ENCODE measurements around the gene ZNF648. TPM values are rescaled to one million over a fixed set of nuclear protein-coding genes. Genes with fewer than 3 reads are reported as not detected.

Gene ZNF648
- total RNA-seq, 2 donors from 2014 or later: 1.8 TPM; not detected in 1

GRCh38 chr1:182052355-182052754, 9.2 kb downstream of the ZNF648 start:
- H3K27ac ChIP-seq: no peak overlapping the region
- H3K36me3 ChIP-seq (replicated peaks in 1 of 2; ENCODE audit: insufficient read depth in 1 of 2, low read depth in 2 of 2): no peaks in the 10 kb centered on the region
- WGBS, 2 donors: 78 to 79% methylated on average over 2 of the region's 2 CpGs
- H3K27me3 ChIP-seq: no peaks in the 10 kb centered on the region
- DNase-seq (no peak), ATAC-seq (no peak)
- intact Hi-C loops (cut with DNase I): loop anchor here (10.0 kb wide), 1 partner anchor 578 kb away; no protein-coding TSS in a partner anchor
- H3K9me3 ChIP-seq: no peaks in the 10 kb centered on the region
- no peak overlapping the region for H3K4me3 ChIP-seq
- no peaks in the 10 kb centered on the region for H3K4me1 ChIP-seq
- no peak for TF ChIP-seq CTCF (IDR thresholded peaks at IDR 0.05)

- ATAC-seq: no peak
- Histone ChIP-seq H3K9me3 (no peaks in the 10 kb centered on the region), H3K36me3 (replicated peaks in 1 of 2; ENCODE audit: insufficient read depth in 1 of 2, low read depth in 2 of 2) (no peaks in the 10 kb centered on the region), H3K27ac (no peak overlapping the region), H3K4me3 (no peak overlapping the region), H3K27me3 (no peaks in the 10 kb centered on the region), H3K4me1 (no peaks in the 10 kb centered on the region)
- WGBS, 2 donors: 68 to 81% methylated on average over 1 of the region's 1 CpG
- intact Hi-C loops (cut with DNase I): loop anchor here (10.0 kb wide), 1 partner anchor 577 kb away; no protein-coding TSS in a partner anchor
- no peak for DNase-seq
- TF ChIP-seq POLR2A (IDR thresholded peaks at IDR 0.05): no peak
- TF ChIP-seq CTCF (IDR thresholded peaks at IDR 0.05): no peak
These were observed 9.6 kb downstream of the ZNF648 start for GRCh38 chr1:182051938-182052337.

GRCh38 chr1:182050481-182051448, 10.7 kb downstream of the ZNF648 start:
- no peak for ATAC-seq
- no peaks in the 10 kb centered on the region for H3K4me1 ChIP-seq
- TF ChIP-seq POLR2A (IDR thresholded peaks at IDR 0.05) (no peak), CTCF (IDR thresholded peaks at IDR 0.05) (no peak)
- intact Hi-C loops (cut with DNase I): loop anchor here (10.0 kb wide), 1 partner anchor 576 kb away; no protein-coding TSS in a partner anchor
- 64 to 68% methylated on average over 4 of the region's 4 CpGs for WGBS, 2 donors
- no peak overlapping the region for H3K4me3 ChIP-seq
- no peak overlapping the region for H3K27ac ChIP-seq
- H3K27me3 ChIP-seq: no peaks in the 10 kb centered on the region
- no peaks in the 10 kb centered on the region for H3K9me3 ChIP-seq
- no peaks in the 10 kb centered on the region for H3K36me3 ChIP-seq (replicated peaks in 1 of 2; ENCODE audit: insufficient read depth in 1 of 2, low read depth in 2 of 2)
- no peak for DNase-seq

GRCh38 chr1:182048562-182048961, 12.9 kb downstream of the ZNF648 start:
- no peak overlapping the region for H3K27ac ChIP-seq
- WGBS, 2 donors: 60 to 70% methylated on average over 2 of the region's 2 CpGs
- DNase-seq (no peak), ATAC-seq (no peak)
- TF ChIP-seq POLR2A (IDR thresholded peaks at IDR 0.05) (no peak), CTCF (IDR thresholded peaks at IDR 0.05) (no peak)
- no peaks in the 10 kb centered on the region for H3K27me3 ChIP-seq
- H3K36me3 ChIP-seq (replicated peaks in 1 of 2; ENCODE audit: insufficient read depth in 1 of 2, low read depth in 2 of 2): no peaks in the 10 kb centered on the region
- H3K9me3 ChIP-seq: no peaks in the 10 kb centered on the region
- intact Hi-C loops (cut with DNase I): no loop called here
- H3K4me3 ChIP-seq: no peak overlapping the region
- H3K4me1 ChIP-seq: no peaks in the 10 kb centered on the region
